ENCODE results near the gene NDST1.

- TF ChIP-seq CTCF (IDR thresholded peaks at IDR 0.05) (no peak), POLR2AphosphoS5 (IDR thresholded peaks at IDR 0.05) (no peak), EP300 (IDR thresholded peaks at IDR 0.05) (no peak)
Observed at GRCh38 chr5:150499437-150499956, 8.4 kb upstream of the NDST1 start.
